ENCODE data around the gene PROB1. TPM values are rescaled to one million over a fixed set of nuclear protein-coding genes. Genes with fewer than 3 reads are reported as not detected.

PROB1 gene
- total RNA-seq, 1 experiment from 2014 or later: 3.4 TPM

DNA sequence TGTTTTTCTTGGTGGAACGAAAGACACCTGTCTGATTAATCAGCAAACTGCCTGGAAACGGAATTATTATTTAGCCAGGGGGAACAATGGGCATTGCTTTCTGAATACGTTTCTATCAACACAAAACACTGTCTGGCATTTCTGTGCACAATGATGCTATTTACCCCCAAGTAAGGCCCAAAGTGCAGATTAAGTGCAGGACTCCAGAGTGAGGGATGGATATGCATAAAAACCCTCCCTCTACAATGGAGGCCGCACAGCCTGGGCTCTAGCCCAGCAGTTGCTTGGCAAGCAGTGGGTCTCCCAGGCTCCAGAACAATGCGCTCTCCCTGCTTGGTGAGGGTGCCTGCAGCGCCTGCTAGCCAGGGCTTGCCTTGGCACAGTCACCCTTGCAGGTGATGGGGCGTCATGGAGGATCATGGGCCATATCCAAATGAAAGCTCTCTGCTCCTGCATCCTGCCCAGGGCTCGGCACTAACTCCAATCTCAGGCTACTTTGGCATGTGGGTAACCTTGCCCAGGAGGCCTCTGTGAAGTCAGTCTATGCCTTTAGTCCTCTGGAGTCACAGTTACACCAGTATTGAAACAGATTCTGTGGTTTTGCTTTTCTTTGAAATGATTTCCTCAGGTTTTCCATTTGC is 20.4 kb upstream of the PROB1 start:
- no peak overlapping the region for H2BK15ac ChIP-seq (ENCODE audit: low read depth, low read length)
- no peak overlapping the region for H3T11ph ChIP-seq (ENCODE audit: low read length)
- no peak overlapping the region for H2BK5ac ChIP-seq (ENCODE audit: insufficient read length, low read length)
- no peak overlapping the region for H3K4me2 ChIP-seq (ENCODE audit: insufficient read depth, insufficient read length, low read length)
- WGBS (ENCODE audit: extremely low coverage, insufficient read length, low lambda C conversion rate): no CpG with 5 or more reads among the region's 8 CpGs
- H2BK20ac ChIP-seq (ENCODE audit: low read depth, low read length, poor library complexity, severe bottlenecking): no peak overlapping the region
- H3K4me1 ChIP-seq (ENCODE audit: insufficient read depth, low read length): no peaks in the 10 kb centered on the region
- no peak overlapping the region for H4K5ac ChIP-seq (ENCODE audit: insufficient read length, low read depth, low read length)
- H3K23me2 ChIP-seq (ENCODE audit: insufficient read length, low read depth, low read length, poor library complexity, severe bottlenecking): no peaks in the 10 kb centered on the region
- H2BK120ac ChIP-seq (ENCODE audit: low read depth, low read length, poor library complexity, severe bottlenecking): no peak overlapping the region
- Mint-ChIP-seq H3K36me3 (ENCODE audit: insufficient read depth in 1 of 3, low read depth in 3 of 3) (peaks cover 0 to 46% (median 32%) of the 10 kb centered on the region in 3 experiments; a peak in 5 of 7 replicates), H3K27ac (no peak overlapping the region), H3K9me3 (no peaks in the 10 kb centered on the region), H3K27me3 (ENCODE audit: low read depth) (peaks cover 1% of the 10 kb centered on the region), H3K4me1 (peaks cover 14 to 20% of the 10 kb centered on the region in 2 experiments), H3K4me3 (no peak overlapping the region)
- DNase-seq: no peak
- no peak overlapping the region for H3K4ac ChIP-seq (ENCODE audit: low read depth, low read length)
- H3K23ac ChIP-seq (ENCODE audit: insufficient read length, low read depth, low read length): no peak overlapping the region
- no peak overlapping the region for H2BK12ac ChIP-seq (ENCODE audit: insufficient read length, low read depth, low read length)
- H3K27ac ChIP-seq (ENCODE audit: insufficient read length, low read depth, low read length): no peak overlapping the region
- no peak overlapping the region for H3K18ac ChIP-seq (ENCODE audit: insufficient read length, low read depth, low read length)
- H2AFZ ChIP-seq (ENCODE audit: low read length): no peak overlapping the region
- no peaks in the 10 kb centered on the region for H4K20me1 ChIP-seq (ENCODE audit: control insufficient read depth, insufficient read depth, insufficient read length)
- no peaks in the 10 kb centered on the region for H3K27me3 ChIP-seq (ENCODE audit: insufficient read depth, low read length)
- no peak overlapping the region for H4K91ac ChIP-seq (ENCODE audit: insufficient read length, low read depth, low read length)
- no peak overlapping the region for H3K56ac ChIP-seq (ENCODE audit: insufficient read length, low read depth, low read length)
- H3K14ac ChIP-seq (ENCODE audit: insufficient read depth, low read length): no peak overlapping the region; the same call in 1 of the 2 replicates
- TF ChIP-seq, protein P1, sequence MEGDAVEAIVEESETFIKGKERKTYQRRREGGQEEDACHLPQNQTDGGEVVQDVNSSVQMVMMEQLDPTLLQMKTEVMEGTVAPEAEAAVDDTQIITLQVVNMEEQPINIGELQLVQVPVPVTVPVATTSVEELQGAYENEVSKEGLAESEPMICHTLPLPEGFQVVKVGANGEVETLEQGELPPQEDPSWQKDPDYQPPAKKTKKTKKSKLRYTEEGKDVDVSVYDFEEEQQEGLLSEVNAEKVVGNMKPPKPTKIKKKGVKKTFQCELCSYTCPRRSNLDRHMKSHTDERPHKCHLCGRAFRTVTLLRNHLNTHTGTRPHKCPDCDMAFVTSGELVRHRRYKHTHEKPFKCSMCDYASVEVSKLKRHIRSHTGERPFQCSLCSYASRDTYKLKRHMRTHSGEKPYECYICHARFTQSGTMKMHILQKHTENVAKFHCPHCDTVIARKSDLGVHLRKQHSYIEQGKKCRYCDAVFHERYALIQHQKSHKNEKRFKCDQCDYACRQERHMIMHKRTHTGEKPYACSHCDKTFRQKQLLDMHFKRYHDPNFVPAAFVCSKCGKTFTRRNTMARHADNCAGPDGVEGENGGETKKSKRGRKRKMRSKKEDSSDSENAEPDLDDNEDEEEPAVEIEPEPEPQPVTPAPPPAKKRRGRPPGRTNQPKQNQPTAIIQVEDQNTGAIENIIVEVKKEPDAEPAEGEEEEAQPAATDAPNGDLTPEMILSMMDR (conservative IDR thresholded peaks at IDR 0.05): no peak
- no peak overlapping the region for H4K8ac ChIP-seq (replicated peaks; ENCODE audit: insufficient read length, low read depth, low read length)
- H3K79me2 ChIP-seq (ENCODE audit: insufficient read depth, low read length): no peaks in the 10 kb centered on the region
- H3K79me1 ChIP-seq (ENCODE audit: insufficient read depth, low read depth, low read length, poor library complexity, severe bottlenecking): no peaks in the 10 kb centered on the region
- H3K9ac ChIP-seq (ENCODE audit: extremely low read depth, insufficient read length, low read length): no peak overlapping the region
- no peaks in the 10 kb centered on the region for H3K9me3 ChIP-seq (ENCODE audit: control insufficient read depth, low read depth, low read length)
- H2AK5ac ChIP-seq (ENCODE audit: insufficient read length, low read length): no peak overlapping the region
